ENCODE data around the gene SCRT2.

SCRT2 gene

GRCh38 chr20:653110-653589 lies 22.5 kb downstream of the SCRT2 start, which contains the start of gene SRXN1:
TSS of gene SRXN1 (minus strand) at chr20:653200. CDS start at chr20:653185, 15 bp downstream.
- peak; percentile 83; the same call in 1 of the 2 replicates for TF ChIP-seq LEF1 (IDR thresholded peaks at IDR 0.05; ENCODE audit: borderline replicate concordance)
- peak; percentile 57; the same call in 1 of the 2 replicates for TF ChIP-seq FOXM1 (IDR thresholded peaks at IDR 0.05; ENCODE audit: borderline replicate concordance)
- no peak for TF ChIP-seq BHLHE40 (IDR thresholded peaks at IDR 0.05; ENCODE audit: borderline replicate concordance)
- peak; percentile 87 for DNase-seq (ENCODE audit: extremely low spot score)
- CTCF ChIA-PET, result no interaction called here
- POLR2A ChIA-PET, result no interaction called here

GRCh38 chr20:652615-653109 lies 22.9 kb downstream of the SCRT2 start:
- ChIA-PET CTCF (no interaction called here), POLR2A (no interaction called here)
- TF ChIP-seq PKNOX1 (IDR thresholded peaks at IDR 0.05), result no peak
- no peak for TF ChIP-seq SUZ12 (IDR thresholded peaks at IDR 0.05)
- no peak for TF ChIP-seq NFRKB (IDR thresholded peaks at IDR 0.05)
- TF ChIP-seq L3MBTL2 (conservative IDR thresholded peaks at IDR 0.05), result peak; percentile 42
- no peak for TF ChIP-seq LEF1 (IDR thresholded peaks at IDR 0.05; ENCODE audit: borderline replicate concordance)
- no peak for DNase-seq (ENCODE audit: extremely low spot score)

GRCh38 chr20:651713-652614 lies 23.6 kb downstream of the SCRT2 start:
- ChIA-PET CTCF (no interaction called here), POLR2A (no interaction called here)
- TF ChIP-seq SUZ12 (IDR thresholded peaks at IDR 0.05), result no peak
- no peak for TF ChIP-seq L3MBTL2 (conservative IDR thresholded peaks at IDR 0.05)
- TF ChIP-seq ZNF384 (IDR thresholded peaks at IDR 0.05), result no peak
- no peak for TF ChIP-seq NFRKB (IDR thresholded peaks at IDR 0.05)
- TF ChIP-seq PKNOX1 (IDR thresholded peaks at IDR 0.05), result no peak
- TF ChIP-seq SP1 (IDR thresholded peaks at IDR 0.05), result no peak
- TF ChIP-seq ELF4 (IDR thresholded peaks at IDR 0.05), result no peak
- no peak for DNase-seq (ENCODE audit: extremely low spot score)

- POLR2A ChIA-PET, result no interaction called here
- TF ChIP-seq SP1 (IDR thresholded peaks at IDR 0.05), result no peak
- TF ChIP-seq L3MBTL2 (conservative IDR thresholded peaks at IDR 0.05), result no peak
- no peak for TF ChIP-seq PKNOX1 (IDR thresholded peaks at IDR 0.05)
- TF ChIP-seq NFRKB (IDR thresholded peaks at IDR 0.05), result no peak
- no peak for TF ChIP-seq ZNF384 (IDR thresholded peaks at IDR 0.05)
- TF ChIP-seq LEF1 (IDR thresholded peaks at IDR 0.05; ENCODE audit: borderline replicate concordance), result no peak
- no peak for TF ChIP-seq ELF4 (IDR thresholded peaks at IDR 0.05)
- TF ChIP-seq FOXM1 (IDR thresholded peaks at IDR 0.05; ENCODE audit: borderline replicate concordance), result no peak
- TF ChIP-seq FOXA1 (IDR thresholded peaks at IDR 0.05), result no peak
- TF ChIP-seq ARNT (IDR thresholded peaks at IDR 0.05), result no peak
- TF ChIP-seq CTBP1 (IDR thresholded peaks at IDR 0.05; ENCODE audit: borderline replicate concordance), result no peak
- TF ChIP-seq BHLHE40 (IDR thresholded peaks at IDR 0.05; ENCODE audit: borderline replicate concordance), result no peak
- TF ChIP-seq SUZ12 (IDR thresholded peaks at IDR 0.05), result no peak
- no peak for TF ChIP-seq FOXK2 (IDR thresholded peaks at IDR 0.05)
- TF ChIP-seq TARDBP (IDR thresholded peaks at IDR 0.05), result no peak
- TF ChIP-seq HDGF (IDR thresholded peaks at IDR 0.05; ENCODE audit: borderline replicate concordance), result no peak
- no peak for DNase-seq (ENCODE audit: extremely low spot score)
- CTCF ChIA-PET, result no interaction called here
Observed at GRCh38 chr20:650954-651353, 24.6 kb downstream of the SCRT2 start.

- no peak for DNase-seq (ENCODE audit: extremely low spot score)
- POLR2A ChIA-PET, result no interaction called here
- no peak for TF ChIP-seq L3MBTL2 (conservative IDR thresholded peaks at IDR 0.05)
- CTCF ChIA-PET, result no interaction called here
Observed at GRCh38 chr20:650281-650680, 25.3 kb downstream of the SCRT2 start.

GRCh38 chr20:647479-648019 lies 28.1 kb downstream of the SCRT2 start:
- no peak for DNase-seq (ENCODE audit: extremely low spot score)
- TF ChIP-seq SP1 (IDR thresholded peaks at IDR 0.05) (no peak), ZNF384 (IDR thresholded peaks at IDR 0.05) (no peak), BHLHE40 (IDR thresholded peaks at IDR 0.05; ENCODE audit: borderline replicate concordance) (no peak), FOXK2 (IDR thresholded peaks at IDR 0.05) (no peak), ARNT (IDR thresholded peaks at IDR 0.05) (no peak), L3MBTL2 (conservative IDR thresholded peaks at IDR 0.05) (no peak), FOXM1 (IDR thresholded peaks at IDR 0.05; ENCODE audit: borderline replicate concordance) (no peak), SUZ12 (IDR thresholded peaks at IDR 0.05) (no peak), HDGF (IDR thresholded peaks at IDR 0.05; ENCODE audit: borderline replicate concordance) (no peak), ELF4 (IDR thresholded peaks at IDR 0.05) (no peak), TARDBP (IDR thresholded peaks at IDR 0.05) (no peak), CTBP1 (IDR thresholded peaks at IDR 0.05; ENCODE audit: borderline replicate concordance) (no peak), LEF1 (IDR thresholded peaks at IDR 0.05; ENCODE audit: borderline replicate concordance) (no peak), PKNOX1 (IDR thresholded peaks at IDR 0.05) (no peak), NFRKB (IDR thresholded peaks at IDR 0.05) (no peak), FOXA1 (IDR thresholded peaks at IDR 0.05) (no peak)
- ChIA-PET POLR2A (no interaction called here), CTCF (no interaction called here)
